ENCODE results near the gene P2RY6.

The P2RY6 gene

GRCh38 chr11:73236854-73237253 lies 35.3 kb upstream of the P2RY6 start:
- TF ChIP-seq EZH2phosphoT487 (IDR thresholded peaks at IDR 0.05; ENCODE audit: borderline replicate concordance) (no peak), CTCF (conservative IDR thresholded peaks at IDR 0.05; ENCODE audit: low read length) (peak; percentile 86)
- Histone ChIP-seq H3K36me3 (ENCODE audit: insufficient read depth, low read length) (no peaks in the 10 kb centered on the region), H3K4me3 (ENCODE audit: low read length, poor library complexity, severe bottlenecking) (no peak overlapping the region), H3K9me2 (replicated peaks; ENCODE audit: low read depth, low read length) (no peaks in the 10 kb centered on the region), H4K20me1 (ENCODE audit: insufficient read depth, low read length, poor library complexity, severe bottlenecking) (no peaks in the 10 kb centered on the region), H3K4me1 (ENCODE audit: insufficient read depth, low read length, poor library complexity, severe bottlenecking) (no peaks in the 10 kb centered on the region), H2AFZ (ENCODE audit: low read length) (no peak overlapping the region), H3K9ac (ENCODE audit: low read depth, low read length, poor library complexity, severe bottlenecking) (no peak overlapping the region), H3F3A (ENCODE audit: low read depth) (no peaks in the 10 kb centered on the region), H3K4me2 (ENCODE audit: low read depth, low read length, poor library complexity, severe bottlenecking) (no peak overlapping the region), H3K79me2 (ENCODE audit: insufficient read depth, low read length) (no peaks in the 10 kb centered on the region), H3K9me3 (ENCODE audit: insufficient read depth, low read depth, low read length) (no peaks in the 10 kb centered on the region), H3K27me3 (ENCODE audit: insufficient read depth, low read length, poor library complexity, severe bottlenecking) (no peaks in the 10 kb centered on the region)

- Histone ChIP-seq H3K79me2 (ENCODE audit: insufficient read depth, low read length) (no peaks in the 10 kb centered on the region), H3F3A (ENCODE audit: low read depth) (no peaks in the 10 kb centered on the region), H3K4me3 (ENCODE audit: low read length, poor library complexity, severe bottlenecking) (no peak overlapping the region), H3K27me3 (ENCODE audit: insufficient read depth, low read length, poor library complexity, severe bottlenecking) (no peaks in the 10 kb centered on the region), H2AFZ (ENCODE audit: low read length) (no peak overlapping the region), H3K9ac (ENCODE audit: low read depth, low read length, poor library complexity, severe bottlenecking) (no peak overlapping the region), H3K9me3 (ENCODE audit: insufficient read depth, low read depth, low read length) (no peaks in the 10 kb centered on the region), H3K4me1 (ENCODE audit: insufficient read depth, low read length, poor library complexity, severe bottlenecking) (peaks cover 6% of the 10 kb centered on the region), H3K9me2 (replicated peaks; ENCODE audit: low read depth, low read length) (no peaks in the 10 kb centered on the region), H4K20me1 (ENCODE audit: insufficient read depth, low read length, poor library complexity, severe bottlenecking) (no peaks in the 10 kb centered on the region), H3K4me2 (ENCODE audit: low read depth, low read length, poor library complexity, severe bottlenecking) (no peak overlapping the region), H3K36me3 (ENCODE audit: insufficient read depth, low read length) (no peaks in the 10 kb centered on the region)
- TF ChIP-seq CTCF (conservative IDR thresholded peaks at IDR 0.05; ENCODE audit: low read length) (no peak), EZH2phosphoT487 (IDR thresholded peaks at IDR 0.05; ENCODE audit: borderline replicate concordance) (no peak)
These were observed 34.5 kb upstream of the P2RY6 start for GRCh38 chr11:73237471-73238290.

- Histone ChIP-seq H3K4me3 (ENCODE audit: low read length, poor library complexity, severe bottlenecking) (no peak overlapping the region), H3K9me2 (replicated peaks; ENCODE audit: low read depth, low read length) (no peaks in the 10 kb centered on the region), H3K9me3 (ENCODE audit: insufficient read depth, low read depth, low read length) (no peaks in the 10 kb centered on the region), H3K4me1 (ENCODE audit: insufficient read depth, low read length, poor library complexity, severe bottlenecking) (peaks cover 6% of the 10 kb centered on the region), H4K20me1 (ENCODE audit: insufficient read depth, low read length, poor library complexity, severe bottlenecking) (no peaks in the 10 kb centered on the region), H3K36me3 (ENCODE audit: insufficient read depth, low read length) (no peaks in the 10 kb centered on the region), H3F3A (ENCODE audit: low read depth) (no peaks in the 10 kb centered on the region), H3K79me2 (ENCODE audit: insufficient read depth, low read length) (no peaks in the 10 kb centered on the region), H3K4me2 (ENCODE audit: low read depth, low read length, poor library complexity, severe bottlenecking) (no peak overlapping the region), H2AFZ (ENCODE audit: low read length) (no peak overlapping the region), H3K27me3 (ENCODE audit: insufficient read depth, low read length, poor library complexity, severe bottlenecking) (no peaks in the 10 kb centered on the region), H3K9ac (ENCODE audit: low read depth, low read length, poor library complexity, severe bottlenecking) (no peak overlapping the region)
- no peak for TF ChIP-seq CTCF (conservative IDR thresholded peaks at IDR 0.05; ENCODE audit: low read length)
- TF ChIP-seq EZH2phosphoT487 (IDR thresholded peaks at IDR 0.05; ENCODE audit: borderline replicate concordance): no peak
These were observed 33.0 kb upstream of the P2RY6 start for GRCh38 chr11:73239111-73239521.
